Pancreas (tissue), 10 donors: ENCODE measurements around the gene HEBP2. TPM values are rescaled to one million over a fixed set of nuclear protein-coding genes. Genes with fewer than 3 reads are reported as not detected.
"Not testable (repeated sequence)": the region's sequence is repeated elsewhere in the genome, so short reads cannot be mapped to it uniquely, and the experiment has no call there.

Experiments
- ATAC-seq, 4 donors: fragments of 200-7000 bp; cut with Tn5 transposase; one replicate each; pipeline versions ENCODE4 v1.8.0 to v1.9.1; 2020; ENCODE audit warnings: mild to moderate bottlenecking in 4 of 4, moderate library complexity in 4 of 4
- DNase-seq, 6 donors: peaks; one replicate each; pipeline ENCODE4 v3.0.0-alpha.2; 2020
- FAIRE-seq: peaks from 2 replicates; lab custom pipeline; 2012; peaks lifted over from hg19 to GRCh38; lab: Jason Lieb, UNC
- H3K27ac ChIP-seq, 4 donors: fragments of 200-600 bp; sonication (generic); 1 replicate in 3 of 4; 2 replicates in 1 of 4; pipeline versions ENCODE4 v1.5.0 to v1.8.0; 2020
- H3K27me3 ChIP-seq, 4 donors: fragments of 200-600 bp; one replicate each; pipeline ENCODE4 v1.8.0; 2021
- H3K36me3 ChIP-seq, 3 donors: fragments of 200-600 bp; sonication (generic) in 1 of 3; one replicate each; pipeline versions ENCODE4 v1.5.0 to v1.8.0; 2020 to 2021
- H3K4me1 ChIP-seq, 3 donors: fragments of 200-600 bp; one replicate each; pipeline ENCODE4 v1.8.0; 2021
- H3K4me3 ChIP-seq, 4 donors: fragments of 200-600 bp; sonication (generic) in 2 of 4; one replicate each; pipeline versions ENCODE4 v1.5.0 to v1.8.0; 2020 to 2021
- H3K9me3 ChIP-seq, 4 donors: fragments of 200-600 bp; one replicate each; pipeline ENCODE4 v1.8.0; 2021
- WGBS, 2 donors: extraction: QIAGEN DNeasy Blood & Tissue Kit; methylation state at CpG; one replicate each; pipeline ENCODE4 v1.1.7; 2013; 5-methylcytosine and 5-hydroxymethylcytosine counted together
- intact Hi-C, 3 donors: fragments of 100-400 bp; cut with DNase I; formaldehyde crosslinking; loops; one replicate each; pipeline versions ENCODE4 v1.11.1 to v1.14.2; 2022
- polyA plus RNA-seq, 2 donors: library from polyadenylated mRNA; stranded (reverse); fragments of 200-250 nt; gene quantifications; one replicate each; pipeline ENCODE4 v1.2.3, GENCODE V29; 2013
- total RNA-seq, 6 donors: library from RNA; stranded (reverse); fragmentation: NEBNext Ultra II Directional in 4 of 6; extraction: Animal tissue kit (Norgen Biotek cat#: 25700) in 4 of 6; gene quantifications; one replicate each; pipeline versions ENCODE4 v1.2.1 to v1.2.4, GENCODE V29; 2021 to 2023
- TF ChIP-seq, protein P1 (sequence below), 4 donors: fragments of 200-600 bp; sonication (generic) in 3 of 4; IDR thresholded peaks; one replicate each; pipeline versions ENCODE4 v1.5.0 to v1.8.0; 2021; ENCODE audit warnings: antibody characterized with exemption in 4 of 4
- donor health status: healthy with polysubstance abuse.
- donor health status: DM: no; HTN: no; CAD: no; lungs with moderate emphysema.
- donor health status: DM: no; HTN: no; CAD: no.
- donor health status: control.
- donor health status: control.
- donor health status: Bipolar disorder and iron deficiency.
- donor health status: DM: yes; HTN: yes; CAD: no.
- donor health status: DM: no; HTN: no; CAD: no.
- donor health status: DM: no; HTN: no; CAD: no.
- donor health status: DM: yes; HTN: yes; CAD: no.

HEBP2 gene
- total and polyA plus RNA-seq, 8 donors = 10.7 to 34.0 (median 28.5) TPM

DNA sequence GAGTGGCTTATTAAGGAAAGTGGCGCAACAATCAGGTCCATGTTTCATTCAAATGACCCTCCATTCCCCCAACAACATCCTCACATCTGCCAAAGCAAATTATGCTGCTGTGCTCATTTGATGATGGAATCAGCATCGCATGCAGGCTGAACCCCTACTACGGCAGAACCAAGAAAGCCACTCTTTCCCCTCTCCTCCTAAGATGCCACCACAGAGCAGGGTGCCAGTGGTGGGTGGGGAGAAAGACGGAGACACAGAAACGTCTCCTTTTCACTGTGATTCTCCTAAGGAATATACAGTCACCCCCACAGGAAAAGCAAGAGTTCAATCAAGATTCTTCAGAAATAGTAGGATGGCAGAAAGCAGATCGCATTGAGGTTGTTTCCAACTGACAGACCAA lies 17.1 kb downstream of the HEBP2 start:
- H3K9me3 ChIP-seq = no peaks in the 10 kb centered on the region
- intact Hi-C loops = loop anchor here in 1 of 3 donors (10.0 kb wide), 1 partner anchor 306 kb away; no protein-coding TSS in a partner anchor

DNA sequence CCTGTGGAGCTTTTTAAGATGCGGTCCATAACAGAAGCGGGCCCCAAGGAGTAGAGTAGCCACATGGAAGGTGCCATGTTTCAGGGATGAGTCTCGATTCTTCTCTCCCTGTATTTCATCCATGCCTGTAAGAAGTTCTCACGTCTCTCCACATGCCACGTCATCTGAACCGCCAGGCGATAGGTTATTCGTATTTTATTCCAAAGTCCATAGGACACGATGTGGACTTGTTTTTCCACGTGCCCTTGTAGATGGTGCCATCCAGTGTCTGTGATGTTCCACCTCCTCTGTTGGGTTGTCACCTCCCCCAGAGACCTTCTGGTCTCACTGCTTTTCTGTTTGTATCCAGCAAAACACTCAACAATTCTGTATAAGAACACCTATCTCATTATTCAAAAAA lies 17.6 kb downstream of the HEBP2 start:
- no peaks in the 10 kb centered on the region for H3K9me3 ChIP-seq
- no peak for DNase-seq
- H3K36me3 ChIP-seq = no peaks in the 10 kb centered on the region
- H3K4me1 ChIP-seq = no peaks in the 10 kb centered on the region
- no peak for FAIRE-seq
- ATAC-seq = no peak
- no peaks in the 10 kb centered on the region for H3K27me3 ChIP-seq
- 91 to 96% methylated on average over 10 of the region's 10 CpGs for WGBS, 2 donors
- intact Hi-C loops = loop anchor here in 1 of 3 donors (10.0 kb wide), 1 partner anchor 307 kb away; no protein-coding TSS in a partner anchor
- TF ChIP-seq, protein P1, sequence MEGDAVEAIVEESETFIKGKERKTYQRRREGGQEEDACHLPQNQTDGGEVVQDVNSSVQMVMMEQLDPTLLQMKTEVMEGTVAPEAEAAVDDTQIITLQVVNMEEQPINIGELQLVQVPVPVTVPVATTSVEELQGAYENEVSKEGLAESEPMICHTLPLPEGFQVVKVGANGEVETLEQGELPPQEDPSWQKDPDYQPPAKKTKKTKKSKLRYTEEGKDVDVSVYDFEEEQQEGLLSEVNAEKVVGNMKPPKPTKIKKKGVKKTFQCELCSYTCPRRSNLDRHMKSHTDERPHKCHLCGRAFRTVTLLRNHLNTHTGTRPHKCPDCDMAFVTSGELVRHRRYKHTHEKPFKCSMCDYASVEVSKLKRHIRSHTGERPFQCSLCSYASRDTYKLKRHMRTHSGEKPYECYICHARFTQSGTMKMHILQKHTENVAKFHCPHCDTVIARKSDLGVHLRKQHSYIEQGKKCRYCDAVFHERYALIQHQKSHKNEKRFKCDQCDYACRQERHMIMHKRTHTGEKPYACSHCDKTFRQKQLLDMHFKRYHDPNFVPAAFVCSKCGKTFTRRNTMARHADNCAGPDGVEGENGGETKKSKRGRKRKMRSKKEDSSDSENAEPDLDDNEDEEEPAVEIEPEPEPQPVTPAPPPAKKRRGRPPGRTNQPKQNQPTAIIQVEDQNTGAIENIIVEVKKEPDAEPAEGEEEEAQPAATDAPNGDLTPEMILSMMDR (IDR thresholded peaks at IDR 0.05) = no peak
- H3K27ac ChIP-seq = no peak overlapping the region
- H3K4me3 ChIP-seq = no peak overlapping the region

More for the DNA sequence above, 17.1 kb downstream of the HEBP2 start:
- Histone ChIP-seq H3K27me3 (no peaks in the 10 kb centered on the region), H3K27ac (no peak overlapping the region), H3K36me3 (no peaks in the 10 kb centered on the region), H3K4me1 (no peaks in the 10 kb centered on the region), H3K4me3 (no peak overlapping the region)
- 71 to 76% methylated on average over 6 of the region's 6 CpGs for WGBS, 2 donors
- DNase-seq = no peak
- no peak for FAIRE-seq
- ATAC-seq = no peak
- TF ChIP-seq, protein P1 (IDR thresholded peaks at IDR 0.05) = no peak

DNA sequence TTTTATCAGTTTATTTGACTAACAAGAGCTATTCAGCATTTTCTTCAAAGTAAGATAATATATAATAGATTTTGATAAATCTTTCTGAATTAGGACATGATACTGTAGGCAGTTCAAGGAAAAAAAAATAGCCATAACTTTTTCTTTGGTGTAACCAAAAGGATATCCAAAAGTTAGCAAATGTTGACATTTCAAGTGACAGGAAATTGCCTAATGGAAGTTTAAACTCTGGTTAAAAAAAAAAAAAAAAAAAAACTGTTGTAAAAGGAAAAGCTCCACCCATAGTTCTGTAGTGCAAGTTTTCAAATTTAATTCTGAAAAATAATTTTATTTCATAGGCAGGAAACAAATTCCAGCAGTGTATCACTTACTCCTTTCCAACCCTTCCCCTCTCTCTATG lies 18.8 kb downstream of the HEBP2 start:
- ATAC-seq (peak in 1 of 4 donors; percentile 24), FAIRE-seq (no peak), DNase-seq (no peak)
- Histone ChIP-seq H3K36me3 (no peaks in the 10 kb centered on the region), H3K27me3 (no peaks in the 10 kb centered on the region), H3K27ac (no peak overlapping the region), H3K4me1 (no peaks in the 10 kb centered on the region), H3K9me3 (no peaks in the 10 kb centered on the region), H3K4me3 (no peak overlapping the region)
- intact Hi-C loops = loop anchor here in 1 of 3 donors (10.0 kb wide), 1 partner anchor 308 kb away; no protein-coding TSS in a partner anchor
- TF ChIP-seq, protein P1 (IDR thresholded peaks at IDR 0.05) = no peak

DNA sequence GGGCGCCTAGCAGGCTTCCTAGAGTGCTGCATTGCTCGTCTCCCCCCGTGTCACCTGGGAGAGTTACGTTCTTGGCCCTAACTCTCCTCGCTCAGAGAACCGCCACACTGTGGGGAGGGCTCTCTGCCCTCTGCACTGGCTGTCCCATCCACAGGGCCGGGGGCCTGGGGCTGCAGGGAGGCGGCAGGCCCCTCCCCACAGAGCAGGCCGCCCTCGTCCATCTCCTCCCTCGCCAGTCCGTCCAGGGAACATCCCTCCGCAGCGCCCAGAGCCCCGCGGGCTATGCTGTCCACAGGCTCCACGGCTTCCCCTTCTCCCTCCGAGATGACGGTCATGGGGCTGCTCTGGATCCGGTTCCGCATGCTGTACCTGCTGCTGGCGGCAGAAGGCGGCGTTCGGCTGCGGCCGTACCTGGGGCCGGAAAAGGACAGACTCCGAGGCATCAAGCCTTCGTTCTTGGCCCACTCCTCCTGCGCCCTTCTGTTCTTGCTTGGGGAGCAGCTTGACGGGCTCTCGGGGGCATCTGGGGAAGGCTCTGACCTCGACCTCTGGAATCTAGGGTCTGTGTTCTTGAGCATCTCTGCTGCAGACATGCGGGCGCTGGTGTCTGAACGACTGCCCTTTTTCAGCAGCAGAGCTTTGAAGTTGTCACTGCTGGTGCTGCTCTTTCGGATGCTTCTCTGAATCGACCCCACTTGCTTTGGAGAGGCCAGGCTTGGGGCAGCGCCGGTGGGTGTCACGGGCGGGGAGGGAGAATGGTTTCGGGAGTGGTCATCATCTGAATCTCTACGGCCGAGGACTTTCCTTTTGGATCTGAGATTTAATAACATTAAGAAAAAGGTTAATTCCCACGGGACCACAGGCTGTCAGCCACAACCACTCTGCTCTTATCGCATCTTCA lies 20.2 kb downstream of the HEBP2 start:
- H3K4me3 ChIP-seq = no peak overlapping the region
- FAIRE-seq = no peak
- no peaks in the 10 kb centered on the region for H3K9me3 ChIP-seq
- no peak for ATAC-seq
- WGBS, 2 donors = 93 to 94% methylated on average over 45 to 48 of the region's 48 CpGs
- H3K27me3 ChIP-seq = no peaks in the 10 kb centered on the region
- no peaks in the 10 kb centered on the region for H3K36me3 ChIP-seq
- intact Hi-C loops = loop anchor here in 1 of 3 donors (10.0 kb wide), 1 partner anchor 309 kb away; no protein-coding TSS in a partner anchor
- TF ChIP-seq, protein P1 (IDR thresholded peaks at IDR 0.05) = no peak
- peak in 2 of 6 donors; percentile 59 to 65 for DNase-seq
- no peaks in the 10 kb centered on the region for H3K4me1 ChIP-seq
- no peak overlapping the region for H3K27ac ChIP-seq

DNA sequence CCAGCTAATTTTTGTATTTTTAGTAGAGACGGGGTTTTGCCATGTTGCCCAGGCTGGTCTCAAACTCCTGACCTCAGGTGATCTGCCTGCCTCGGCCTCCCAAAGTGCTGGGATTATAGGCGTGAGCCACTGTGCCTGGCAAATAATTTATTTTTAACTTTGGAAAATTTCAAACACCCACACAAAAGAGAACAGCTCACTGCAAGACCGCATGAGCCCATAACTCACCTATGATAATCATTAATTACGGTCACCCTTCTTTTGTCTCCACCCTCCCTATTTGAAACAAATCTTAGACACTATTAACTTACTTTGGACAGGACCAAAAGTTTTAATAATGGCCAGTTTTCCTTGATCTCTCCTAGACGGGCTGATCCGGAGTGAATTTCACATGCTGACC lies 21.2 kb downstream of the HEBP2 start:
- H3K27ac ChIP-seq, H3K27me3 ChIP-seq, H3K9me3 ChIP-seq, H3K4me3 ChIP-seq, H3K4me1 ChIP-seq, H3K36me3 ChIP-seq, ATAC-seq, DNase-seq, FAIRE-seq: not testable (repeated sequence)
- WGBS, 2 donors = 85 to 86% methylated on average over 7 of the region's 7 CpGs
- intact Hi-C loops = loop anchor here in 1 of 3 donors (10.0 kb wide), 1 partner anchor 310 kb away; no protein-coding TSS in a partner anchor
